Stimulated activated naive B cell treated with anti-CD40 and anti-IgM and Interleukin-4, amounts not matched to agents 10 μg/mL and 1 μg/mL and 100 μg/mL, for 72 hours (primary cell): ENCODE results near the gene APOL1.
A peak's percentile ranks its signal among the peaks of the same experiment; 100 is the strongest.

Experiments used
- ATAC-seq, 2 donors: fragments of 150-1000 bp; cut with Tn5 transposase; replicated peaks; 2 replicates each; pipeline ENCODE4 v1.10.0; 2021; ENCODE audit warnings: moderate library complexity in 1 of 2
- DNase-seq: peaks from one replicate; pipeline ENCODE4 v3.0.0; 2021
- H3K27ac Mint-ChIP-seq: one replicate; pipeline ENCODE4 v1.8.0; 2022; ENCODE audit warnings: mild to moderate bottlenecking, mixed read lengths
- H3K27me3 Mint-ChIP-seq, 2 donors: one replicate each; pipeline ENCODE4 v1.8.0; 2022; ENCODE audit warnings: mixed read lengths in 2 of 2
- H3K36me3 Mint-ChIP-seq, 2 donors: one replicate each; pipeline ENCODE4 v1.8.0; 2022; ENCODE audit warnings: mixed read lengths in 2 of 2, mild to moderate bottlenecking in 1 of 2
- H3K4me1 Mint-ChIP-seq, 2 donors: one replicate each; pipeline ENCODE4 v1.8.0; 2022; ENCODE audit warnings: mixed read lengths in 2 of 2, mild to moderate bottlenecking in 1 of 2
- H3K4me3 Mint-ChIP-seq, 2 donors: one replicate each; pipeline ENCODE4 v1.8.0; 2022; ENCODE audit warnings: mild to moderate bottlenecking in 2 of 2, mixed read lengths in 2 of 2, moderate library complexity in 1 of 2
- H3K9me3 Mint-ChIP-seq, 2 donors: one replicate each; pipeline ENCODE4 v1.8.0; 2022; ENCODE audit warnings: mixed read lengths in 2 of 2, mild to moderate bottlenecking in 1 of 2

Gene APOL1

GRCh38 chr22:36301384-36301828 is 48.5 kb downstream of the APOL1 start:
- Mint-ChIP-seq H3K4me3 (peak overlapping the region in 1 of 2 donors; percentile 61), H3K4me1 (peaks cover 14 to 36% of the 10 kb centered on the region in 2 donors), H3K27me3 (no peaks in the 10 kb centered on the region), H3K9me3 (no peaks in the 10 kb centered on the region), H3K27ac (peak overlapping the region; percentile 80), H3K36me3 (peaks cover 50 to 67% of the 10 kb centered on the region in 2 donors)
- peak; percentile 60 for DNase-seq
- ATAC-seq = peak; percentile 87 to 89

- Mint-ChIP-seq H3K27me3 (no peaks in the 10 kb centered on the region), H3K27ac (peak overlapping the region; percentile 80), H3K4me3 (no peak overlapping the region), H3K4me1 (peaks cover 14 to 36% of the 10 kb centered on the region in 2 donors), H3K36me3 (peaks cover 49 to 70% of the 10 kb centered on the region in 2 donors), H3K9me3 (no peaks in the 10 kb centered on the region)
- DNase-seq = no peak
- peak; percentile 20 for ATAC-seq
Measured at GRCh38 chr22:36301851-36302250, 48.9 kb downstream of the APOL1 start.

GRCh38 chr22:36302439-36303114 is 49.6 kb downstream of the APOL1 start:
- no peaks in the 10 kb centered on the region for H3K9me3 Mint-ChIP-seq
- no peak for DNase-seq
- no peaks in the 10 kb centered on the region for H3K27me3 Mint-ChIP-seq
- H3K36me3 Mint-ChIP-seq = peaks cover 45 to 70% of the 10 kb centered on the region in 2 donors
- ATAC-seq = no peak
- peak overlapping the region; percentile 88 for H3K27ac Mint-ChIP-seq
- H3K4me3 Mint-ChIP-seq = no peak overlapping the region
- H3K4me1 Mint-ChIP-seq = peaks cover 11 to 36% of the 10 kb centered on the region in 2 donors

- ATAC-seq (no peak), DNase-seq (no peak)
- no peaks in the 10 kb centered on the region for H3K9me3 Mint-ChIP-seq
- no peaks in the 10 kb centered on the region for H3K27me3 Mint-ChIP-seq
- no peak overlapping the region for H3K4me3 Mint-ChIP-seq
- peak overlapping the region; percentile 88 for H3K27ac Mint-ChIP-seq
- peaks cover 11 to 36% of the 10 kb centered on the region in 2 donors for H3K4me1 Mint-ChIP-seq
- H3K36me3 Mint-ChIP-seq = peaks cover 44 to 65% of the 10 kb centered on the region in 2 donors
Measured at GRCh38 chr22:36303115-36303467, 50.2 kb downstream of the APOL1 start.

- H3K9me3 Mint-ChIP-seq = no peaks in the 10 kb centered on the region
- H3K4me3 Mint-ChIP-seq = no peak overlapping the region
- DNase-seq (no peak), ATAC-seq (no peak)
- peak overlapping the region; percentile 82 for H3K27ac Mint-ChIP-seq
- H3K4me1 Mint-ChIP-seq = peaks cover 11 to 36% of the 10 kb centered on the region in 2 donors
- no peaks in the 10 kb centered on the region for H3K27me3 Mint-ChIP-seq
- H3K36me3 Mint-ChIP-seq = peaks cover 46 to 70% of the 10 kb centered on the region in 2 donors
Measured at GRCh38 chr22:36303874-36304273, 50.9 kb downstream of the APOL1 start.

- H3K27ac Mint-ChIP-seq = peak overlapping the region; percentile 3
- ATAC-seq (no peak), DNase-seq (no peak)
- H3K4me3 Mint-ChIP-seq = no peak overlapping the region
- H3K27me3 Mint-ChIP-seq = no peaks in the 10 kb centered on the region
- no peaks in the 10 kb centered on the region for H3K9me3 Mint-ChIP-seq
- peaks cover 45 to 70% of the 10 kb centered on the region in 2 donors for H3K36me3 Mint-ChIP-seq
- peaks cover 11 to 32% of the 10 kb centered on the region in 2 donors for H3K4me1 Mint-ChIP-seq
Measured at GRCh38 chr22:36304429-36304828, 51.5 kb downstream of the APOL1 start.

GRCh38 chr22:36305813-36306212 is 52.9 kb downstream of the APOL1 start:
- ATAC-seq (no peak), DNase-seq (no peak)
- peaks cover 37 to 68% of the 10 kb centered on the region in 2 donors for H3K36me3 Mint-ChIP-seq
- H3K27ac Mint-ChIP-seq = peak overlapping the region; percentile 83
- no peak overlapping the region for H3K4me3 Mint-ChIP-seq
- H3K4me1 Mint-ChIP-seq = peaks cover 9 to 20% of the 10 kb centered on the region in 2 donors
- H3K9me3 Mint-ChIP-seq = no peaks in the 10 kb centered on the region
- H3K27me3 Mint-ChIP-seq = no peaks in the 10 kb centered on the region

- DNase-seq (no peak), ATAC-seq (no peak)
- Mint-ChIP-seq H3K27me3 (no peaks in the 10 kb centered on the region), H3K27ac (peak overlapping the region; percentile 83), H3K9me3 (no peaks in the 10 kb centered on the region), H3K4me1 (peaks cover 9 to 16% of the 10 kb centered on the region in 2 donors), H3K4me3 (peak overlapping the region in 1 of 2 donors; percentile 17), H3K36me3 (peaks cover 33 to 65% of the 10 kb centered on the region in 2 donors)
Measured at GRCh38 chr22:36306227-36306626, 53.3 kb downstream of the APOL1 start.

GRCh38 chr22:36308880-36309279 is 55.9 kb downstream of the APOL1 start:
- no peak for DNase-seq
- Mint-ChIP-seq H3K9me3 (no peaks in the 10 kb centered on the region), H3K27ac (peak overlapping the region; percentile 79), H3K4me3 (no peak overlapping the region), H3K36me3 (peaks cover 33 to 65% of the 10 kb centered on the region in 2 donors), H3K27me3 (no peaks in the 10 kb centered on the region), H3K4me1 (peaks cover 2 to 7% of the 10 kb centered on the region in 2 donors)
- no peak for ATAC-seq

GRCh38 chr22:36311386-36312085 is 58.6 kb downstream of the APOL1 start:
- Mint-ChIP-seq H3K27ac (peak overlapping the region; percentile 42), H3K4me1 (peaks cover 4 to 6% of the 10 kb centered on the region in 2 donors), H3K27me3 (no peaks in the 10 kb centered on the region), H3K36me3 (peaks cover 32 to 54% of the 10 kb centered on the region in 2 donors), H3K4me3 (no peak overlapping the region), H3K9me3 (no peaks in the 10 kb centered on the region)
- DNase-seq = no peak
- ATAC-seq = no peak

GRCh38 chr22:36315325-36315724 is 62.4 kb downstream of the APOL1 start:
- Mint-ChIP-seq H3K4me3 (no peak overlapping the region), H3K9me3 (no peaks in the 10 kb centered on the region), H3K27ac (peak overlapping the region; percentile 3), H3K27me3 (no peaks in the 10 kb centered on the region), H3K36me3 (peaks cover 51 to 56% of the 10 kb centered on the region in 2 donors), H3K4me1 (peaks cover 4 to 16% of the 10 kb centered on the region in 2 donors)
- DNase-seq (no peak), ATAC-seq (no peak)

- H3K9me3 Mint-ChIP-seq = no peaks in the 10 kb centered on the region
- peak overlapping the region; percentile 5 for H3K27ac Mint-ChIP-seq
- DNase-seq = no peak
- no peak overlapping the region for H3K4me3 Mint-ChIP-seq
- peaks cover 4 to 22% of the 10 kb centered on the region in 2 donors for H3K4me1 Mint-ChIP-seq
- H3K36me3 Mint-ChIP-seq = peaks cover 56% of the 10 kb centered on the region in 2 donors
- ATAC-seq = no peak
- H3K27me3 Mint-ChIP-seq = no peaks in the 10 kb centered on the region
Measured at GRCh38 chr22:36316419-36316818, 63.5 kb downstream of the APOL1 start.
